GM19468 (cell line): ENCODE data around the gene SIK1.
"Not testable (repeated sequence)": the region's sequence is repeated elsewhere in the genome, so short reads cannot be mapped to it uniquely, and the experiment has no call there.

Source experiments
- ATAC-seq: cut with Tn5 transposase; IDR thresholded peaks from one replicate; pipeline ENCODE4 v1.9.1; 2021; ENCODE audit warnings: mild to moderate bottlenecking, moderate library complexity, moderate number of reproducible peaks; ENCODE audit not compliant: unreplicated experiment; ENCODE audit errors: extremely low read depth

The SIK1 gene

DNA sequence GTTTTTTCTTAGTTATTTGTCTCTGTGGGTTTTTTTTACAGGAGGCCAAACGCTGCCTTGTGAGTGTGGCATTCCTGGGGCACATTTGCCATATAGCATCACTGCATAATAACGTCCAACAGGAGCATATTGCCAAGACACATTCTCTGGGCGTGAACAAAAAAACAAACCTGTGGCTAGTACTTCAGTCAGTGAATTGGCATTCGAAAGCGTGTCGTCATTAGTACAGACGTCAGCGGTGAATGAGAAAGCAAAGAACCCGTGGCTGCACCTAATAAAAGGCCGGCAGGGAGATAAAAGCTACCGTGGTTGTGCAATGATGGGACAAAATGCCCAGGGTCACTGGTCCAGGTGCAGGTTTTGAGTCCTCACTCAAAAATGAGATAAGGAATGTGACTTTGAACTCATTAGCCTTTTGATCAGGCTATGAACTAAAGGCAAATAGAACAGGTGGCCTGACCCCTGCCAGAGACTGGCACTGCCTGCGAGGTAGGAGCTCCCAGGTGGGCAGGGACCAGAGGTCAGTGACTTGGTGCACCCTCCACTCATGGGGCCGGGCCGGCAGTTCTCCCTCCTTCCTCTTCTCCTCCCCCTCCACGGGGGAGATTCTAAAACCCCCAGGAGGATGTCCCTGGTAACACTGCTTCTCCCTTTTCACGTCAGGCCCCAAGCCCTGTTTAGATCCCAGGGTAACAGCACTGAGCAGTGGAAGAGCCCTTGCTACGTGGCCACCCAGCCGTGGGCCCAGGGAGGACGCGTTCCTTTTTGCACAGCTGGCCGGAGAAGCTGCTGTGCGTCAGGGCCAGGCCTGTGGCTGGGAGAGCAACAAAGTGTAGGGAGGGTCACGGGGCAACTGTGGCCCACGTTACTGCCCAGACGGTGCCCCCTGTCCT lies 14.2 kb upstream of the SIK1 start:
- not testable (repeated sequence) for ATAC-seq

DNA sequence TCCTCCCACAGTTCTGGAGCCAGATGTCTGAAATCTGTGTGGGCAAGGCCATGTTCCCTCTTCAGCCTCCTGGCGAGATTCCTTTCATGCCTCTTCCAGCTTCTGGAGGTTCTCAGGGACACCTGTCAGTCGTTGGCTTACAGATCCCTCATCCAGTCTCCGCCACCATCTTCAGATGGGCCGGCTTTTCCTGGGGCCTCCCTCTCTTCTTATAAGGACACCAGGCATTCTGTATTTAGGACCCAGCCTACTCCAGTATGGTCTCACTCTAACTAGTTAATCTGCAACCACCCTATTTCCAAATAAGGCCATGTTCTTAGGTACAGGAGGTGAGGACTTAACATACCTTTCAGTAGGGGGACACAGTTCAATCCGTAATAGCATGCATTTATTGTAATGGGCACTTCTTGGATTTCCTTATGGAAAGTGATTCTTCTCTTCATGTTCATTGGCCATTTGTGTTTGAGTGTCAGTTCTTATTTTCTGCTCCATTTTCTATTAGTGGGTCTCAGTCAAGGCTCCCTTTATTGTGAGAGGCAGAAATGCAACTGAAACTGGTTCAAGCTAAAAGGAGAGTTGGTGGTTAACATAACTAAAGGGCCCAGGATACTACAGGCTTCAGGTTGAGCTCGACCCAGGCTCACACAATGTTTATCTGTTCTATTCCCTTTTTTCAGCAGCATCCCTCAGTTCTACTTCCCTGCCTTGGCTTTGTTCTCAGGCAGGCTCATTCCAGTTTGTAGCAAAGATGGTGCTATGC lies 12.6 kb upstream of the SIK1 start:
- ATAC-seq = not testable (repeated sequence)

DNA sequence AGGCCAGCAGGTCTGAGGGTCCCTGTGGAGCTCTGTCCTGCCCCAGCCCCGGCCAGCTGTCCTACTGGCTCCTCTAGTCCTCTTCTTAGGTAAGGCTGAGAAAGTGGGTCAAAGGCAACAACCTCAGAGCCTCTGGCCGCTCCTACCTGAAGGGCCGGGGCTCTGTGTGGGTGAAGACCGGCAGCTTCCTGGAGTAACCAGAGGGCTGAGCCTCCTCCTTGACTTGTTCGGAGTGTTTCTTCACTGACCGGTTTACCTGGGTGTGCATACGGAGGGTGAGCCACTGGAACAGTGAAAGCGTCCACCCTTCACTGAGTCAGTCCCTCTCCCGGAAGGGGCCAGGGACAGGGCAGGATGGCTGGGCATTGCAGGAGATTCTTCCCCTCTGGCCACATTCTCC lies 9.3 kb upstream of the SIK1 start:
- ATAC-seq = not testable (repeated sequence)

DNA sequence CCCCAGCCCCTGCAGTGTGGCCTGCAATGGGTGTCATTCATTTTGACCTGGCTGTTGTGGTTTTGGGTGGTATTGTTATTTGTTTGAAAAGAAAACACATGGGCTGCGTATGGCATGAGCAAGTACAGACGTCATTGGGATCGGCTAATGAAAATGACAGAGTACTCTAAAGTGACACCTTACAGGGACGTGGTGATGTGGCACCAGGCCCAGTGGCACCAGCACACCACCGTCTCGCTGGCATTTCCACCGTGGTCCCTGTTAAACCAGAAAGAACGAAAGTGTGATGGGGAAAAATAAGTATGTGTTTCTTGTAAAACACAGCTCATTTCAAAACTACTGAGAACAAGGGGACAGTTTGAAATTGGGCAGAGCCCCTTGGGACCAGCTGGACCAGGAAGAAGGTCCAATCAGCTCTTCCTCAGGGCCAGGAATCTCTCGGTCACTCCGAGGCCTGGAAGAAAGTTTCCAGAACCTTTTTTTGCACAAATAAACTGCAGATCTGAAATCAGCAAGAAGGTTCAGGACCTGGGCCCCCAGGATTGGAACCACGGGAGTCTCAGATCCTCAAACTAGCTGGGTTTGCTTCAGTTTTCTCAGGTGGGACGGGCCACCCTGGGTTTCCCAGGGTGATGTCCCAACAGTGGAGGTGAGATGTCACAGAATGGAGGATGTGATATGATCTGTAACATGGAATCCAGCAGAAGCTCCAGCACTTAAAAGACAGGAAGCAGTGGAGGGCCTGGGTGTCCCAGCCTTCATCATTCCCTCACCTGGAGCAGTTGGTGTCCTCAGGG lies 6.6 kb upstream of the SIK1 start:
- not testable (repeated sequence) for ATAC-seq

DNA sequence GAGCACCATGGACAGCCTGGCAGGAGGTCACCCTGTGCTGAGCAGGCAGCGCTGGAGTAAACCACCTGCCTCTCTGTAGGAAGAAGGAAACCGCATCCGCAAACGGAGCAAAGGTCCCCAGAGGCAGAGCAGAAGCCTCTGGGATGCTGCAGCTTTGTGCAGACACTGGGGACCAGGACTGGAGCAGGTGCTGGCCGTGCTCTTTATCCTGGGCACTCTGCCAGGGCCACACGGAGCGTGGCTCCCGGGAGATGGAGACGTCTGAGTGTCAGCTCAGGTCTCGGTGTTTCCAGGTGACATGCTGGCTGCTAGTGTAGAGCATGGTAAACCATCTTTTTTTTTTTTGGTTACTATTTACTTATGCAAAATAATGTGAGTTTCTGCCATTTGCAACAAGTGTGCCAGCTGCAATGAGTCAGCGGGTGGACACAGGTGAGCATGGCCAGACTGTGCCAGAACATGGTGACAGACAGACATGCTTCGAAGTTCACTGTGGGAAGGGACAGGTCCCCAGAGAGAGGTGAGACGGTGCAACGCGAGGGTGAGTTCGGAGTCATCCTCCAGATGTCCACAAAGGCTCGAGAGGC lies 4.0 kb upstream of the SIK1 start:
- ATAC-seq = not testable (repeated sequence)

DNA sequence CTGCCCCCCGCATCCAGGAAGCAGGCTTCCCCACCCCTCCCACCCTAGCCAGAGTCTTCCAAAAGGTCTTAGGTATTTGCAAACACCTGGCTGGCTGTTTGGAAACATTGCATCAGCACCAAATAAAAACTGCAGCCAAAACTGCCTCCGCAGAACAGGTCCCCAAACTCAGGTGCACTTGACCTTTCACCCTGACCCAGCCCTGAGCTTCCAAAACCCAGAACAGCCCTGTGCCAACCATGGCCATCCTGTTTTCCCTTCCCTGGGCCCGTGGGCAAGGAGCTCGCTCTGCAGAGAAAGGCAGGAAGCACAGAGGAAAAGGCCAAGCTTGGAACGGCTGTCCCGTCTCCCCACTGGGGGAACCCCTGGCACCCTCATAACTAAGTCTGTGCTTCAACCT lies 2.0 kb upstream of the SIK1 start:
- not testable (repeated sequence) for ATAC-seq

DNA sequence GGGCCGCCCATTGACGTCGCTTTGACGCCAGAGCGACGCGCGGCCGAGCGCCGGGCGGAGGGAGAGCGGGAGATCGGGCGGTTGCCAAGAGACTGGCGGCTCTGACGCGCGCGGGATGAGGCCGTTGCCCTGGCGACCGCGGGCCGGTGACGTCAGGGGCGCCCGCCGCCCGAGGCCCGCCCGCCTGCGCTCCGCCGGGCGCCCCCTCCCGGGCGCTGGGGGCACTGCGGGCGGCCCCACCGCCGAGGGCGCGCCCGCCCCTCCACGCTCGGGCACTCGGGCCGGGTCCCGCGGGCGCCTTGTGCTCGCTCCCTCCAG lies 270 bp upstream of the SIK1 start:
- ATAC-seq = peak; percentile 65

DNA sequence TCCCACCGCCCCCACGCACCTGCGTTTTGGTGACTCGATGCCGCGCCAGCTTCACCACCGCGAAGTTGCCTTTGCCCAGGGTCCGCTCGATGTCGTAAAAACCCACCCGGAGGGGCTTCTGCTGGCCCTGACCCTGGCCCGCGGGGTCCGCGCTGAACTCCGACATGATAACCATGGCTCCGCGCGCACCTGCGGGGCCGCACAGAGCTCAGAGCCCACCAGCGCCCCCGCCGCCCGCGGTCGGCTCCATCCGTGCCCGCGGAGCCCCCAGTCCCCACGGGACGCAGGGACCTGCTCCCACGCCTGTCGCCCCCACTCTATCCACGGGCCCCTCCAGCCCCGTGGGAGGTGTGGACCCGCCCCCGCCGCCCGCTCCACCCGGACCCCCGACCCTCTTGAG lies 927 bp downstream of the SIK1 start:
- not testable (repeated sequence) for ATAC-seq

DNA sequence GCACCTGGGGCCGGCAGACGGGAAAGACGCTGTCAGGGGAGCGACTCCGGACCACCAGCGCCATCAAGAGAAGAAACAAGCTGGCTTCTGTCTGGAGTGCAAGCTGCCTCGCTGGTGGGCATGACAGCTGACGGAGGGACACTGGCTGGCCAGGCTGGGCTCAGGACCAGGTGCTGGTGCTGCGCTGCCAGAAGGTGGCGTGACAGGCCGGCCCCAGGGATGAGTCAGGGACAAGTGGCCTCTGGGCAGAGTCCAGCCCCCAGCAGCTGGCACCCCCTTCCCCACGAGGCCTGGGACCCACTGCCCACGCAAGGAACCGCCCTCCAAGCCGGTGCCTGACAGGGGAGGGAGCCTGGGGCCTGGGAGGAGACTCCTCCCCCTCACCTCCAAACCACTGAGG lies 7.5 kb downstream of the SIK1 start:
- ATAC-seq = not testable (repeated sequence)

DNA sequence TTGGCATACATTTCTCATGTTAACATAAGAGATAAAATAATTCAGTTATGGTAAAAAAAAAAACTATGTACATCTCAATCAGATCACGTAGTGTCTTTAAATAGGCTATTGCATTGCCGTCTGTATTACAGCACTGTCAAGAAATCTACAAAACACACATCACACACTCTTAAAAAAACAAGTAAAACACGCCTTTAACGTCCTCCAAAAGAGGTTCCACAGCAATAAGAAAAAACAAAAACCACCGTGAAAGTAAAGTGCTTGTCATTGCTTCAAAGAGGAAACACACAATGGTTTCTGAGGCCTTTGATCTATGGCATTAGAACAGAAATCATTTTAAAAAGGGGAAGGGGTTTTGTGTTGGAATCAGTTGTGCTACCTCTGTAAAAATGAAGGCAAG lies 12.4 kb downstream of the SIK1 start:
- ATAC-seq = not testable (repeated sequence)

DNA sequence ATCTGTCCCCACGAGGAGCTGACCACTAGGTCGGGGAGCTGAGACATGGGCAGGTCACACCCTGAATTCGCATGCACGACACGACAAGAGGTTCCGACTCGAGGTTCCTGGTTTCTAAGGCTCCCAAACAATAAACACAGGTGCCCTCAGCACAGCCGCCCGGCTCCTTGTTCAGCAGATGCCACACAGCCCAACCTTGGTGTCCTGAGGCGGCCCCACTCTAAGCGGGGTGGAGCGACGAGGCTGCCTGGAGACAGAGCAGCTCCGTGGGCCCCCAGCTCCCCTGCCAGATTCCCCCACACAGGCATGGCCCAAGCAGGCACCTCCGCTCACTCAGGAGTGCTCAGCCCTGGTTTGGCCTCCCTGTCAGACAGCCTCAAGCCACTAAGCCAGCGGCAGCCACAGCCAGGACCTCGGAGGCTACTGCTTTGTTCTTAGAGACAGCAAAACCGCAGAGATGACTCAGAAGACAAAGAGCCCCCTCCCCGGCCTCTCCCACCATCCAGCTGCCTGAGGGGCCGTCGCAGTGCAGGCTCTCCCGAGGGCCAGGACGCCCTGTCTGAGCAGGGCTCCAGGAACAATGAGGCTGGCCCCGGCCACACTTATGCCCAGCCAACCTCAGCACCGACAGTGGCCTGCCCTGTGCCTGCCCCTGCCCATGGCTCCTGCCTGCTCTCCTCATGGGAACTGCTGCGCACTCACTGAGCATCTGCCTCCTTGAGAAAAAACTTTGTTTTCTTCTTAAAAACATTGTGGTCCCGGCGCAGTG lies 14.7 kb downstream of the SIK1 start:
- ATAC-seq = not testable (repeated sequence)

DNA sequence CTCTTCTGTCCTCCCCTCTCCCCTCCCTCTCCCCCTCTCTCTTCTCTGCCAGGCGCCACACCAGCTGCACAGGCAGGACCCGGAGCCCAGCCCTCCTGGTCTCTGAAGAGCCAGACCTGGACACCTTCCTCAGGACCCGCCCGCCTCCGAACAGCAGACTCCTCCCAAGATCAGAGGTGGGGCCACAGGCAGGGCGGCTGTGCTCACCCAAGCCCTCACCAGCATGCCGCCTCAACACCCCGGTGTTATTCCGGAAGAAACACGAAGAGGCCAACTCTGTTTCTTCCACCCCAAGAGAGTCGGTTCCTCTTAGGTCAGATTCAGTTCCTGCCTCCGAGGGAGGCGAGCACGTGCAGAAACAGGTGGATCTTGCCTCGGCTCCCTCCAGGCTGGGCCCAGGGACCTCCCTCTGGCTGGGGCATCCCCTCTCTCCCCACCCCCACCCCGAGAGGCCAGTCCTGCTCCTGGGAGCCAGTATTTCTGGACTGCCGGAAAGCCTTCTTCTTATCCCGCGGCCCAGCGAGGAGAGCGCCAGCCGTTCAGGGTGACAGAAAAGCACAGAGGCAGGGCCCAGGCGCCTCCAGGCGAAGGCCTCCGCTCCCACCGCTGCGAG lies 16.4 kb downstream of the SIK1 start:
- ATAC-seq = peak; percentile 68

DNA sequence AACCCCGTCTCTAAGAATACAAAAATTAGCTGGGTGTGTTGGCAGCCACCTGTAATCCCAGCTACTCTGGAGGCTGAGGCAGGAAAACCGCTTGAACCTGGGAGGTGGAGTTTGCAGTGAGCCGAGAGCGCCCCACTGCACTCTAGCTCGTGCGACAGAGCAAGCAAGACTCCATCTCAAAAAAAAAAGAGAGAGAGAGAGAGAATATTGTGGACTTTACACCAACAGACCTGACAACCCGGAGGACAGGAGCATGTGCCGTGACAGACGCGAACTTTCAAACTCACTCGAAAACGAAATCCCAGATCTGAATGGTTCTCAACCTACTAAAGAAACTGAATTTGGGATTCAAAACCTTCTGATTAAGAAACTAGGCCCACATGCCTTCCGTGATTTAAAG lies 19.8 kb downstream of the SIK1 start:
- not testable (repeated sequence) for ATAC-seq

DNA sequence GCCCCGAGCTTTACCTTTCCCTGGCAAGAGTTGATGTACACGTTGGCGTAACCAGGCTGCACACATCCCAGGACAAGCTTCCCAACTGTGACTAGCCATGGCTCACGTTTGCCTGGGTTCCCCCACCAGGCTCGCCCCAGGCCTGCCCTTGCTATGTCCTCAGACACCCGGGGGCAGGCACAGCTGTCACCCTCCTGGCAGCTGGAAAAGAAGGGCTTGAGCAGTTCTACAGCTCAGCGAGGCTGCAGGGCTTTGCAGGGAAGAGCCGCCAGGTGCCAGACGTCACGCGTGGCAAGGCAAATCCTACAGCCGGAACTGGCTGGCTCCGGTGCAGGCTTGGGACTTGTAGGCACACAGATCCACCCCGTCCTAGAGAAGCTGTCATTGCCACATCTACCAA lies 22.5 kb downstream of the SIK1 start:
- not testable (repeated sequence) for ATAC-seq

DNA sequence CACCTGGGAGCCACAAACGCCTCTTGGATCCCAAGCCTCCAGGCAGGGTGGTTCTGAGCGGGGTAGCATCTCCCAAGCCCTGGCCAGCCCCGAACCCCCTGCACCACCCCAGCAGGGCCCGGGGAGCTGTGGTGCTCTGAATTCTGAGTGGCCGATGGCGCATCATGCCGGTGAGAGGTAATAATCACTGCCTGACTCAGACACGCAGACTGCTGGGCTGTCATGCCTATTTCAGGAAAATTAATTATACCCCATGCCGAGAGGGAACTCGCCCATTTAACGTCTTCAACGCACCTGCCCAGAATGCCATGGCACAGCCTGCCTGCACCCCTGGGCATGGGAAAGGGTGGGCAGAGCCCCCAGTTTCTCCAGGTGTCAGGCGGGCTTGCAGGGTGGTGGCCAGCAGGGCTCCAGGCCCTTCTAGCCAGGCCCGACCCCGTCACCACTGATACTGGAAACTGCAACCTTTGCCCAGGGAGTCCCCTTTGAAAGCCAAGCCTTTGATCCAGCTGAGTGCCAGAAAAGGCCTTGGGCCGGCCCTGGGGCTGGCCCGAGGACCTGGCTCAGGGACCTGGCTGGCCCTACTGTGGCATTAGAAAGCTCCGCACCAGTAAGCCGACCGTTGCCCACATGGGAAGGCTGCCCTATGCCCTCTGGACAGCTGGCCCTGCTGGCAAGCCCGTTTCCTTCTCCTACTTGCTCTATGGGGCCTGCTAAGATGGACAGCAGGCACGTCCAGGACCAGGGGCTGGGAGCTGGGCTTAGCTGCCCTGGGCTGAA lies 23.1 kb downstream of the SIK1 start:
- ATAC-seq = not testable (repeated sequence)

DNA sequence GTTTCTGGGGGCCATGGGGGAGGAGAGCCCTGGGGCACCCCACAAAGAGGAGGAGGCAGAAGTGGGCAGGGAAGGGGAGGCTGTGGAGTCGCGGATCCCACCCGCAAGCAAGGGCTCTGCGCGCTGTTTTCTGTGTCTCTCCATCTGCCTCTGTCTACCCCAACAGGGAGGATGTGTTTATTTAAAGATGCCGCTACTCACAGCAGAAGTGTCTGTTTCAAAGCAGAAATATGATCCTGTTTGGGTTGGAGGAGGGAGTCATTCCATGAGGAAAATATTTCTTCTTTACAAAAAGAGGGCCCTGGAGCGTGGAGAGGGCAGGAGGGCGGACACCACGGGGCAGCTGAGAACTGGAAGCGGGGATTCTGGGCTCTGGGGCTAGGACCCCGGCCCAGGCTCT lies 25.8 kb downstream of the SIK1 start:
- ATAC-seq = not testable (repeated sequence)

DNA sequence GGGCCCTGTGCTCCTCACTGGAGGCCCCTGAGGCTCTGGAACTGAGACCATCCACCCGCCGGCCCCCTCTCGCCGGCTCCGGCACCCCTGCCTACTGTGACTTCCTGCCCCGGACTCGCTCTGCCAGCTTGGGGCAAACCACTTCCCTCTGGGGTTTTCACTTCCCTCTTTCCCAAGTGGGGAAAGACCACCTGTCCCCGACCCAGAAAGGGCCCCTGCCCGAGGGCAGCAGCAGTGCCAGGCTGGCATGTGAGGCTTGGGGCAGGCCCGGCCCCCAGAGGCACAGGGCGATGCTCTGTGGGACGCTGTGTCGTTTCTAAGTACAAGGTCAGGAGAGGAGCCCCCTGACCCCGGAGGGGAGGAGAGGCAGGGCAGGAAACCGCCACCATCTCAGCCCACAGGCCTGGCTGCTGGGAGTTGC lies 27.3 kb downstream of the SIK1 start:
- not testable (repeated sequence) for ATAC-seq

DNA sequence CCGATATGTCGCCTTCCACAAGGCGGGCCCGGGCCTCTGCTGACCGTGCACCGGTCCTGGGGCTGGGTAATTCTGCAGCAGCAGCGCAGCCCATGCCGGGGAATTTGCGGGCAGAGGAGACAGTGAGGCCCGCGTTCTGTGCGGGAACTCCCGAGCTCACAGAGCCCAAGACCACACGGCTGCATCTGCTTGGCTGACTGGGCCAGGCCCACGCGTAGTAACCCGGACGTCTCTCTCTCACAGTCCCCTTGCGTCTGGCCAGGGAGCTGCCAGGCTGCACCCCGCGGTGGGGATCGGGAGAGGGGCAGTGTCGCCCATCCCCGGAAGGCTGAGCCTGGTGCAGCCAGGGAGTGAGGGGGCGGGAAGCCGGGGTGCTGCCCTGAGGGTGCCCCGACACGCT lies 27.8 kb downstream of the SIK1 start:
- not testable (repeated sequence) for ATAC-seq
